ENCODE results near the gene F9. TPM values are rescaled to one million over a fixed set of nuclear protein-coding genes. Genes with fewer than 3 reads are reported as not detected.

The F9 gene
- total and polyA plus RNA-seq, 2 of the 8 experiments (the other 6 are each of a cell fraction or from before 2014, with no cell fraction given): not detected

DNA sequence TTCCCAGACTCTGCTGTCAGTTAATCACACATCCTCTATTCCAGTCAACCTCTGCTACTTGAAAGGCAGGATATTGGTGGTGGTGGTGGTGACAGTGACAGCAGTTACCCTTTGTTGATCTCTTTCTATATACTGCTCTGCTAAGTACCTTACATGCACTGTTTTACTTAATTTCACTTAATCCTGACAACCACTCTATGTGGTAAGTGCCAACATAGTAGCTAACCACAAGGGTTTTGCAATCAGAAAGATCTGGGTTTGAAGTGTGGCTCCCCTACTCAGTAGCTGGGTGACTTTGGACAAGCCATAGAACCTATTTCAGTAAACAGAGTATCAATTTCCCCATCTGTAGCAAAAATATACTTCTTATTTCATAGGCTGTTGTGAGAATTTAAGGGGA is 24.2 kb upstream of the F9 start (continued):
- TF ChIP-seq, protein P1, sequence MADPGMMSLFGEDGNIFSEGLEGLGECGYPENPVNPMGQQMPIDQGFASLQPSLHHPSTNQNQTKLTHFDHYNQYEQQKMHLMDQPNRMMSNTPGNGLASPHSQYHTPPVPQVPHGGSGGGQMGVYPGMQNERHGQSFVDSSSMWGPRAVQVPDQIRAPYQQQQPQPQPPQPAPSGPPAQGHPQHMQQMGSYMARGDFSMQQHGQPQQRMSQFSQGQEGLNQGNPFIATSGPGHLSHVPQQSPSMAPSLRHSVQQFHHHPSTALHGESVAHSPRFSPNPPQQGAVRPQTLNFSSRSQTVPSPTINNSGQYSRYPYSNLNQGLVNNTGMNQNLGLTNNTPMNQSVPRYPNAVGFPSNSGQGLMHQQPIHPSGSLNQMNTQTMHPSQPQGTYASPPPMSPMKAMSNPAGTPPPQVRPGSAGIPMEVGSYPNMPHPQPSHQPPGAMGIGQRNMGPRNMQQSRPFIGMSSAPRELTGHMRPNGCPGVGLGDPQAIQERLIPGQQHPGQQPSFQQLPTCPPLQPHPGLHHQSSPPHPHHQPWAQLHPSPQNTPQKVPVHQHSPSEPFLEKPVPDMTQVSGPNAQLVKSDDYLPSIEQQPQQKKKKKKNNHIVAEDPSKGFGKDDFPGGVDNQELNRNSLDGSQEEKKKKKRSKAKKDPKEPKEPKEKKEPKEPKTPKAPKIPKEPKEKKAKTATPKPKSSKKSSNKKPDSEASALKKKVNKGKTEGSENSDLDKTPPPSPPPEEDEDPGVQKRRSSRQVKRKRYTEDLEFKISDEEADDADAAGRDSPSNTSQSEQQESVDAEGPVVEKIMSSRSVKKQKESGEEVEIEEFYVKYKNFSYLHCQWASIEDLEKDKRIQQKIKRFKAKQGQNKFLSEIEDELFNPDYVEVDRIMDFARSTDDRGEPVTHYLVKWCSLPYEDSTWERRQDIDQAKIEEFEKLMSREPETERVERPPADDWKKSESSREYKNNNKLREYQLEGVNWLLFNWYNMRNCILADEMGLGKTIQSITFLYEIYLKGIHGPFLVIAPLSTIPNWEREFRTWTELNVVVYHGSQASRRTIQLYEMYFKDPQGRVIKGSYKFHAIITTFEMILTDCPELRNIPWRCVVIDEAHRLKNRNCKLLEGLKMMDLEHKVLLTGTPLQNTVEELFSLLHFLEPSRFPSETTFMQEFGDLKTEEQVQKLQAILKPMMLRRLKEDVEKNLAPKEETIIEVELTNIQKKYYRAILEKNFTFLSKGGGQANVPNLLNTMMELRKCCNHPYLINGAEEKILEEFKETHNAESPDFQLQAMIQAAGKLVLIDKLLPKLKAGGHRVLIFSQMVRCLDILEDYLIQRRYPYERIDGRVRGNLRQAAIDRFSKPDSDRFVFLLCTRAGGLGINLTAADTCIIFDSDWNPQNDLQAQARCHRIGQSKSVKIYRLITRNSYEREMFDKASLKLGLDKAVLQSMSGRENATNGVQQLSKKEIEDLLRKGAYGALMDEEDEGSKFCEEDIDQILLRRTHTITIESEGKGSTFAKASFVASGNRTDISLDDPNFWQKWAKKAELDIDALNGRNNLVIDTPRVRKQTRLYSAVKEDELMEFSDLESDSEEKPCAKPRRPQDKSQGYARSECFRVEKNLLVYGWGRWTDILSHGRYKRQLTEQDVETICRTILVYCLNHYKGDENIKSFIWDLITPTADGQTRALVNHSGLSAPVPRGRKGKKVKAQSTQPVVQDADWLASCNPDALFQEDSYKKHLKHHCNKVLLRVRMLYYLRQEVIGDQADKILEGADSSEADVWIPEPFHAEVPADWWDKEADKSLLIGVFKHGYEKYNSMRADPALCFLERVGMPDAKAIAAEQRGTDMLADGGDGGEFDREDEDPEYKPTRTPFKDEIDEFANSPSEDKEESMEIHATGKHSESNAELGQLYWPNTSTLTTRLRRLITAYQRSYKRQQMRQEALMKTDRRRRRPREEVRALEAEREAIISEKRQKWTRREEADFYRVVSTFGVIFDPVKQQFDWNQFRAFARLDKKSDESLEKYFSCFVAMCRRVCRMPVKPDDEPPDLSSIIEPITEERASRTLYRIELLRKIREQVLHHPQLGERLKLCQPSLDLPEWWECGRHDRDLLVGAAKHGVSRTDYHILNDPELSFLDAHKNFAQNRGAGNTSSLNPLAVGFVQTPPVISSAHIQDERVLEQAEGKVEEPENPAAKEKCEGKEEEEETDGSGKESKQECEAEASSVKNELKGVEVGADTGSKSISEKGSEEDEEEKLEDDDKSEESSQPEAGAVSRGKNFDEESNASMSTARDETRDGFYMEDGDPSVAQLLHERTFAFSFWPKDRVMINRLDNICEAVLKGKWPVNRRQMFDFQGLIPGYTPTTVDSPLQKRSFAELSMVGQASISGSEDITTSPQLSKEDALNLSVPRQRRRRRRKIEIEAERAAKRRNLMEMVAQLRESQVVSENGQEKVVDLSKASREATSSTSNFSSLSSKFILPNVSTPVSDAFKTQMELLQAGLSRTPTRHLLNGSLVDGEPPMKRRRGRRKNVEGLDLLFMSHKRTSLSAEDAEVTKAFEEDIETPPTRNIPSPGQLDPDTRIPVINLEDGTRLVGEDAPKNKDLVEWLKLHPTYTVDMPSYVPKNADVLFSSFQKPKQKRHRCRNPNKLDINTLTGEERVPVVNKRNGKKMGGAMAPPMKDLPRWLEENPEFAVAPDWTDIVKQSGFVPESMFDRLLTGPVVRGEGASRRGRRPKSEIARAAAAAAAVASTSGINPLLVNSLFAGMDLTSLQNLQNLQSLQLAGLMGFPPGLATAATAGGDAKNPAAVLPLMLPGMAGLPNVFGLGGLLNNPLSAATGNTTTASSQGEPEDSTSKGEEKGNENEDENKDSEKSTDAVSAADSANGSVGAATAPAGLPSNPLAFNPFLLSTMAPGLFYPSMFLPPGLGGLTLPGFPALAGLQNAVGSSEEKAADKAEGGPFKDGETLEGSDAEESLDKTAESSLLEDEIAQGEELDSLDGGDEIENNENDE (IDR thresholded peaks at IDR 0.05; ENCODE audit: insufficient replicate concordance, low read length): no peak
- no peak for TF ChIP-seq RFX5 (IDR thresholded peaks at IDR 0.05; ENCODE audit: borderline replicate concordance, low read depth, low read length)
- TF ChIP-seq POLR2AphosphoS5 (IDR thresholded peaks at IDR 0.05; ENCODE audit: low read depth, low read length): no peak
- no peak for TF ChIP-seq ZNF274 (IDR thresholded peaks at IDR 0.05; ENCODE audit: borderline replicate concordance, extremely low read depth, low read length)
- TF ChIP-seq BCL11A (IDR thresholded peaks at IDR 0.05; ENCODE audit: low read depth in 2 of 2, low read length in 2 of 2): no peak
- no peak for TF ChIP-seq SAP30 (IDR thresholded peaks at IDR 0.05; ENCODE audit: insufficient read depth, insufficient replicate concordance, low read length)
- TF ChIP-seq MAFK (IDR thresholded peaks at IDR 0.05; ENCODE audit: low read depth, low read length): no peak
- no peak for TF ChIP-seq ATF2 (IDR thresholded peaks at IDR 0.05; ENCODE audit: low read length)
- TF ChIP-seq JUN (IDR thresholded peaks at IDR 0.05; ENCODE audit: low read depth, low read length): no peak
- TF ChIP-seq HDAC2 (IDR thresholded peaks at IDR 0.05; ENCODE audit: borderline replicate concordance in 1 of 2, low read depth in 2 of 2, low read length in 2 of 2): no peak

Data from H1 (cell line).